ENCODE results near the gene CNN1. TPM values are rescaled to one million over a fixed set of nuclear protein-coding genes. Genes with fewer than 3 reads are reported as not detected.

The CNN1 gene
- total and polyA plus RNA-seq, 9 of the 15 experiments (the other 6 are each of a cell fraction or from before 2014, with no cell fraction given), result 0.23 to 10.6 (median 5.2) TPM

DNA sequence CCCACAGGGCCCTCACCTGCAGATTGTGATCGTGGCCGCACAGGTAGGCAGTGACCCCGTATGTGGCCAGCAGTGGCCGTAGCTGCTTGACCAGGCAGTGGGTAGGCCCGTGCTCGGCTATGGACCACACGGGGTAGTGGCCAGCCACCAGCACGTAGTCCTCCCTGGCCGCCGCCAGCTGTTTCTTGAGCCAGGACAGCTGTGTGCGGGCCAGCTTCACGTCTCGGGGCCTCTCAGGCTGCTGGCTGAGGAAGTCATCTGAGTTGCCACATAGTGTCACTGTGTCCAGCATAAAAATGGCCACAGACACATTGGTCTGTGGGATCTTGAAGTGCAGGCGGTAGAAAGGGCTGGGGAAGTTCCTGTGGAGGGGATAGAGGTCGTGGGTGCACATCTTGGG, 37.6 kb downstream of the CNN1 start:
- Histone ChIP-seq H3K27ac (ENCODE audit: extremely low read depth, low read depth, low read length) (no peak overlapping the region), H3K36me3 (ENCODE audit: control insufficient read depth, insufficient read depth, low read length) (no peaks in the 10 kb centered on the region), H3K4me2 (ENCODE audit: insufficient read depth, low read length) (no peak overlapping the region), H3K9me3 (replicated peaks; ENCODE audit: control insufficient read depth, insufficient read depth, low read depth, low read length) (no peaks in the 10 kb centered on the region), H3K9me1 (ENCODE audit: control insufficient read depth, insufficient read depth, low read length) (no peaks in the 10 kb centered on the region), H3K9ac (ENCODE audit: insufficient read depth in 1 of 2, low read depth in 2 of 2, low read length in 2 of 2) (peak overlapping the region in 1 of 2 experiments; percentile 79; a peak in 1 of 4 replicates), H3K79me2 (ENCODE audit: control insufficient read depth, insufficient read depth, low read length) (no peaks in the 10 kb centered on the region), H2AFZ (ENCODE audit: low read depth, low read length) (peak overlapping the region; percentile 51; the same call in 1 of the 2 replicates), H4K20me1 (replicated peaks; ENCODE audit: control insufficient read depth, insufficient read depth, low read length) (no peaks in the 10 kb centered on the region), H3K27me3 (ENCODE audit: control insufficient read depth in 2 of 2, insufficient read depth in 2 of 2, low read length in 2 of 2) (no peaks in the 10 kb centered on the region), H3K4me3 (no peak overlapping the region), H3K4me1 (replicated peaks in 1 of 2; ENCODE audit: control insufficient read depth in 2 of 2, insufficient read depth in 2 of 2, low read length in 2 of 2) (peaks cover 34 to 54% of the 10 kb centered on the region in 2 experiments)
- intact Hi-C loops (cut with micrococcal nuclease), result no loop called here
- WGBS (ENCODE audit: insufficient coverage, low coverage, missing lambda C conversion rate), result 82% methylated on average over 15 of the region's 15 CpGs
- in situ Hi-C loops (cut with MboI), result no loop called here
- peak; percentile 6; the same call in 2 of the 3 replicates for ATAC-seq
- FAIRE-seq, result no peak
- no peak for TF ChIP-seq GABPA (tag; conservative IDR thresholded peaks at IDR 0.05; ENCODE audit: low read depth)
- TF ChIP-seq, protein P1, sequence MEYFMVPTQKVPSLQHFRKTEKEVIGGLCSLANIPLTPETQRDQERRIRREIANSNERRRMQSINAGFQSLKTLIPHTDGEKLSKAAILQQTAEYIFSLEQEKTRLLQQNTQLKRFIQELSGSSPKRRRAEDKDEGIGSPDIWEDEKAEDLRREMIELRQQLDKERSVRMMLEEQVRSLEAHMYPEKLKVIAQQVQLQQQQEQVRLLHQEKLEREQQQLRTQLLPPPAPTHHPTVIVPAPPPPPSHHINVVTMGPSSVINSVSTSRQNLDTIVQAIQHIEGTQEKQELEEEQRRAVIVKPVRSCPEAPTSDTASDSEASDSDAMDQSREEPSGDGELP (CRISPR knock-in tag; IDR thresholded peaks at IDR 0.05; ENCODE audit: borderline replicate concordance), result peak; percentile 62; the same call in 1 of the 2 replicates
- no peak for TF ChIP-seq NR4A1 (CRISPR knock-in tag; IDR thresholded peaks at IDR 0.05)
- no peak for TF ChIP-seq NR4A1 (tag; IDR thresholded peaks at IDR 0.05)
- no peak for TF ChIP-seq ZNF586 (CRISPR knock-in tag; conservative IDR thresholded peaks at IDR 0.05)
- TF ChIP-seq POLR2G (IDR thresholded peaks at IDR 0.05; ENCODE audit: low read depth, low read length), result 0 out of 2 replicates have a peak, but pooled peaks have one; percentile 20
- TF ChIP-seq, protein P2, sequence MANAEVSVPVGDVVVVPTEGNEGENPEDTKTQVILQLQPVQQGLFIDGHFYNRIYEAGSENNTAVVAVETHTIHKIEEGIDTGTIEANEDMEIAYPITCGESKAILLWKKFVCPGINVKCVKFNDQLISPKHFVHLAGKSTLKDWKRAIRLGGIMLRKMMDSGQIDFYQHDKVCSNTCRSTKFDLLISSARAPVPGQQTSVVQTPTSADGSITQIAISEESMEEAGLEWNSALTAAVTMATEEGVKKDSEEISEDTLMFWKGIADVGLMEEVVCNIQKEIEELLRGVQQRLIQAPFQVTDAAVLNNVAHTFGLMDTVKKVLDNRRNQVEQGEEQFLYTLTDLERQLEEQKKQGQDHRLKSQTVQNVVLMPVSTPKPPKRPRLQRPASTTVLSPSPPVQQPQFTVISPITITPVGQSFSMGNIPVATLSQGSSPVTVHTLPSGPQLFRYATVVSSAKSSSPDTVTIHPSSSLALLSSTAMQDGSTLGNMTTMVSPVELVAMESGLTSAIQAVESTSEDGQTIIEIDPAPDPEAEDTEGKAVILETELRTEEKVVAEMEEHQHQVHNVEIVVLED (CRISPR knock-in tag; IDR thresholded peaks at IDR 0.05), result no peak
- no peak for TF ChIP-seq POLR2AphosphoS5 (IDR thresholded peaks at IDR 0.05; ENCODE audit: control insufficient read depth, insufficient read depth, low read depth, low read length)
- no peak for TF ChIP-seq RBM39 (optimal IDR thresholded peaks at IDR 0.05; ENCODE audit: low read depth, low read length)
- TF ChIP-seq DMBX1 (CRISPR knock-in tag; IDR thresholded peaks at IDR 0.05; ENCODE audit: borderline replicate concordance), result no peak
- TF ChIP-seq ZNF589 (CRISPR knock-in tag; IDR thresholded peaks at IDR 0.05; ENCODE audit: low read depth), result no peak
- no peak for TF ChIP-seq EWSR1 (IDR thresholded peaks at IDR 0.05; ENCODE audit: borderline replicate concordance, low read depth, partially characterized antibody)
- no peak for TF ChIP-seq SMC3 (conservative IDR thresholded peaks at IDR 0.05; ENCODE audit: insufficient read depth, low read depth, low read length)
- no peak for TF ChIP-seq ZNF134 (CRISPR knock-in tag; conservative IDR thresholded peaks at IDR 0.05)
- TF ChIP-seq ZFX (CRISPR knock-in tag; IDR thresholded peaks at IDR 0.05), result no peak
- POLR2A ChIA-PET, result interaction anchor here (0.6 kb wide), 1 partner anchor 17 kb away, joined by 4 read pairs; no protein-coding TSS in a partner anchor
- DNase-seq (ENCODE audit: extremely low read depth in 1 of 4, low spot score in 3 of 4), result no peak
- BruUV-seq (replicated peaks), result no TSS peak
- CTCF ChIA-PET (ENCODE audit: low intra/inter-chr PET ratio), result no interaction called here
